HEK293 (cell line): ENCODE results near the gene ZNF43.
A peak's percentile ranks its signal among the peaks of the same experiment; 100 is the strongest.

Experiments
- CTCF ChIA-PET: fragments of 350-600 bp; formaldehyde crosslinking; extraction: SDS; loops from one replicate; lab custom pipeline; 2021; ENCODE audit warnings: antibody characterized with exemption; lab: Yijun Ruan, JAX
- POLR2A ChIA-PET: fragments of 300-600 bp; formaldehyde crosslinking; extraction: SDS; loops from one replicate; lab custom pipeline; 2020; ENCODE audit warnings: antibody characterized with exemption, inconsistent platforms; lab: Yijun Ruan, JAX
- H3K27ac ChIP-seq: fragments of 200-500 bp; sonication (Bioruptor generic); 2 replicates; pipeline ENCODE4 v1.5.1; 2014; ENCODE audit warnings: low read depth, low read length, control low read depth, inconsistent platforms; ENCODE audit errors: extremely low read depth
- H3K36me3 ChIP-seq, 2 experiments: fragments of 200-500 bp in 1 of 2; sonication (Bioruptor generic) in 1 of 2; 1 replicate in 1 of 2; 2 replicates in 1 of 2; pipeline ENCODE4 v1.5.1; 2014 to 2017; ENCODE audit warnings: inconsistent platforms in 2 of 2, low read length in 2 of 2; ENCODE audit not compliant: control insufficient read depth in 2 of 2, insufficient read depth in 1 of 2
- H3K4me1 ChIP-seq: fragments of 200-500 bp; sonication (Bioruptor generic); 2 replicates; pipeline ENCODE4 v1.5.1; 2014; ENCODE audit warnings: mild to moderate bottlenecking, low read length, inconsistent platforms; ENCODE audit not compliant: control insufficient read depth, insufficient read depth
- H3K4me3 ChIP-seq: 2 replicates; pipeline ENCODE4 v1.5.1; 2011; ENCODE audit warnings: low read depth, mild to moderate bottlenecking, control low read depth, low read length, moderate library complexity
- H3K9me3 ChIP-seq: fragments of 200-500 bp; sonication (Bioruptor generic); 2 replicates; pipeline ENCODE4 v1.5.1; 2014; ENCODE audit warnings: low read depth, low read length, inconsistent platforms; ENCODE audit not compliant: control insufficient read depth, insufficient read depth
- ELK4 ChIP-seq: IDR thresholded peaks from 2 replicates; pipeline ENCODE4 v1.6.1; 2011; ENCODE audit warnings: mild to moderate bottlenecking, low read depth, low read length, borderline replicate concordance
- GFI1B ChIP-seq: fragments of 450-650 bp; formaldehyde crosslinking; IDR thresholded peaks from 2 replicates; pipeline ENCODE4 v1.5.1; 2016; ENCODE audit warnings: missing biosample characterization, missing genetic modification characterization
- GLI2 ChIP-seq: fragments of 450-650 bp; formaldehyde crosslinking; IDR thresholded peaks from 2 replicates; pipeline ENCODE4; 2017; ENCODE audit warnings: missing biosample characterization, missing genetic modification characterization, low read depth, borderline replicate concordance
- GLIS2 ChIP-seq: fragments of 450-650 bp; formaldehyde crosslinking; IDR thresholded peaks from 2 replicates; pipeline ENCODE4 v1.5.1; 2016; ENCODE audit warnings: missing biosample characterization, missing genetic modification characterization
- RBAK ChIP-seq: fragments of 450-650 bp; formaldehyde crosslinking; IDR thresholded peaks from 2 replicates; pipeline ENCODE4 v1.5.1; 2016; ENCODE audit warnings: missing biosample characterization, missing genetic modification characterization
- SP3 ChIP-seq: fragments of 450-650 bp; formaldehyde crosslinking; IDR thresholded peaks from 2 replicates; pipeline ENCODE4 v1.5.1; 2016; ENCODE audit warnings: missing biosample characterization, missing genetic modification characterization
- SP7 ChIP-seq: fragments of 450-650 bp; formaldehyde crosslinking; IDR thresholded peaks from 2 replicates; pipeline ENCODE4 v1.5.1; 2016; ENCODE audit warnings: missing biosample characterization, missing genetic modification characterization
- ZBTB11 ChIP-seq: fragments of 450-650 bp; formaldehyde crosslinking; conservative IDR thresholded peaks from 2 replicates; pipeline ENCODE4 v1.5.1; 2016; ENCODE audit warnings: low read depth, missing biosample characterization, missing genetic modification characterization
- ZBTB26 ChIP-seq: fragments of 450-650 bp; formaldehyde crosslinking; optimal IDR thresholded peaks from 2 replicates; pipeline ENCODE3; 2016; ENCODE audit warnings: missing biosample characterization, mild to moderate bottlenecking, missing genetic modification characterization
- ZEB2 ChIP-seq: fragments of 450-650 bp; formaldehyde crosslinking; IDR thresholded peaks from 2 replicates; pipeline ENCODE4 v1.5.1; 2016; ENCODE audit warnings: missing biosample characterization, missing genetic modification characterization
- ZNF10 ChIP-seq: fragments of 450-650 bp; formaldehyde crosslinking; IDR thresholded peaks from 2 replicates; pipeline ENCODE4 v1.5.1; 2017; ENCODE audit warnings: missing biosample characterization, missing genetic modification characterization
- ZNF114 ChIP-seq: fragments of 450-650 bp; formaldehyde crosslinking; IDR thresholded peaks from 2 replicates; pipeline ENCODE4 v1.5.0; 2017; ENCODE audit warnings: missing biosample characterization, missing genetic modification characterization
- ZNF146 ChIP-seq: fragments of 450-650 bp; formaldehyde crosslinking; IDR thresholded peaks from 2 replicates; pipeline ENCODE4 v1.5.1; 2016; ENCODE audit warnings: missing biosample characterization, missing genetic modification characterization
- ZNF292 ChIP-seq: fragments of 450-650 bp; formaldehyde crosslinking; IDR thresholded peaks from 2 replicates; pipeline ENCODE4 v1.5.1; 2016; ENCODE audit warnings: low read depth, missing biosample characterization, missing genetic modification characterization, borderline replicate concordance
- ZNF341 ChIP-seq: fragments of 450-650 bp; formaldehyde crosslinking; IDR thresholded peaks from 2 replicates; pipeline ENCODE4; 2016; ENCODE audit warnings: low read depth, missing biosample characterization, missing genetic modification characterization
- ZNF362 ChIP-seq: fragments of 450-650 bp; formaldehyde crosslinking; IDR thresholded peaks from 2 replicates; pipeline ENCODE4 v1.5.1; 2016; ENCODE audit warnings: missing biosample characterization, missing genetic modification characterization
- ZNF426 ChIP-seq: fragments of 450-650 bp; formaldehyde crosslinking; IDR thresholded peaks from 2 replicates; pipeline ENCODE4 v1.5.1; 2017; ENCODE audit warnings: missing biosample characterization, missing genetic modification characterization, mild to moderate bottlenecking, inconsistent platforms, moderate library complexity
- ZNF529 ChIP-seq: fragments of 450-650 bp; formaldehyde crosslinking; IDR thresholded peaks from 2 replicates; pipeline ENCODE4 v1.5.1; 2017; ENCODE audit warnings: missing genetic modification characterization, missing biosample characterization; ENCODE audit not compliant: insufficient replicate concordance
- ZNF530 ChIP-seq: fragments of 450-650 bp; formaldehyde crosslinking; IDR thresholded peaks from 2 replicates; pipeline ENCODE4 v1.5.1; 2016; ENCODE audit warnings: low read depth, missing biosample characterization, missing genetic modification characterization
- ZNF548 ChIP-seq: fragments of 450-650 bp; formaldehyde crosslinking; IDR thresholded peaks from 2 replicates; pipeline ENCODE4 v1.5.1; 2016; ENCODE audit warnings: missing biosample characterization, missing genetic modification characterization
- ZNF558 ChIP-seq: fragments of 450-650 bp; formaldehyde crosslinking; IDR thresholded peaks from 2 replicates; pipeline ENCODE4 v1.5.1; 2016; ENCODE audit warnings: missing biosample characterization, missing genetic modification characterization
- ZNF596 ChIP-seq: fragments of 450-650 bp; IDR thresholded peaks from 2 replicates; pipeline ENCODE4 v1.5.0; 2018; ENCODE audit warnings: missing biosample characterization, mild to moderate bottlenecking, missing genetic modification characterization, moderate library complexity
- ZSCAN23 ChIP-seq: fragments of 450-650 bp; formaldehyde crosslinking; IDR thresholded peaks from 2 replicates; pipeline ENCODE4 v1.5.1; 2016; ENCODE audit warnings: missing biosample characterization, missing genetic modification characterization
- ZSCAN30 ChIP-seq: fragments of 450-650 bp; IDR thresholded peaks from 2 replicates; pipeline ENCODE4 v1.5.1; 2018; ENCODE audit warnings: missing biosample characterization, mild to moderate bottlenecking, missing genetic modification characterization, moderate library complexity

The ZNF43 gene

GRCh38 chr19:21856773-21857514 is 21.0 kb upstream of the ZNF43 start:
- TF ChIP-seq ZNF596 (tag by site-specific recombination), result no peak
- no peak for TF ChIP-seq GLI2
- no peak for TF ChIP-seq ZNF114 (tag by site-specific recombination)
- TF ChIP-seq ZNF341, result no peak
- no peak for TF ChIP-seq ZNF548 (tag by site-specific recombination)
- TF ChIP-seq ZNF558 (tag by site-specific recombination), result no peak
- TF ChIP-seq RBAK (tag by site-specific recombination), result no peak
- TF ChIP-seq ZSCAN30 (tag by site-specific recombination), result no peak
- no peak for TF ChIP-seq ZNF10
- no peak for TF ChIP-seq ZNF426 (tag by site-specific recombination)
- TF ChIP-seq ZNF530 (tag by site-specific recombination), result no peak
- TF ChIP-seq ZNF292 (tag by site-specific recombination), result no peak
- no peak for TF ChIP-seq ZBTB11 (tag by site-specific recombination)
- TF ChIP-seq ZSCAN23, result no peak
- no peak for TF ChIP-seq ELK4
- TF ChIP-seq GLIS2 (tag by site-specific recombination), result no peak
- ChIA-PET POLR2A (no interaction called here), CTCF (interaction anchor here (0.6 kb wide), 1 partner anchor 969 kb away, joined by 3 read pairs; no protein-coding TSS in a partner anchor)
- Histone ChIP-seq H3K27ac (no peak overlapping the region), H3K4me1 (no peaks in the 10 kb centered on the region), H3K9me3 (no peaks in the 10 kb centered on the region), H3K36me3 (no peaks in the 10 kb centered on the region), H3K4me3 (no peak overlapping the region)

- peak overlapping the region; percentile 51 for H3K27ac ChIP-seq
- CTCF ChIA-PET, result interaction anchor here (0.6 to 0.7 kb wide), 2 partner anchors 14 to 128 kb away, joined by 3 read pairs; no protein-coding TSS in a partner anchor
- no peaks in the 10 kb centered on the region for H3K9me3 ChIP-seq
- peaks cover 0 to 43% of the 10 kb centered on the region in 2 experiments; a peak in 2 of 3 replicates for H3K36me3 ChIP-seq
- H3K4me3 ChIP-seq, result peak overlapping the region; percentile 65
- POLR2A ChIA-PET, result interaction anchor here (0.6 to 1.9 kb wide), 13 partner anchors 10 to 1800 kb away, joined by 3 to 26 read pairs (median 4); partner anchors contain the start of genes ZNF100, ZNF429, ZNF43 and ZNF430
- H3K4me1 ChIP-seq, result no peaks in the 10 kb centered on the region
- TF ChIP-seq ZNF146 (tag by site-specific recombination) (no peak), ZNF362 (peak; percentile 75; the same call in 1 of the 2 replicates), SP3 (peak; percentile 48), ZBTB26 (tag by site-specific recombination) (peak; percentile 48), SP7 (tag by site-specific recombination) (0 out of 2 replicates have a peak, but pooled peaks have one; percentile 42), GFI1B (tag by site-specific recombination) (no peak), ZEB2 (no peak), ZNF529 (no peak)
Measured at GRCh38 chr19:21851596-21852345, 15.8 kb upstream of the ZNF43 start.
